GM18520 (cell line): ENCODE results near the gene CNPY1.

ENCODE experiments used
- ATAC-seq: cut with Tn5 transposase; IDR thresholded peaks from one replicate; pipeline ENCODE4 v1.9.1; 2021; ENCODE audit not compliant: unreplicated experiment

Gene CNPY1

GRCh38 chr7:155468785-155469148, 77.6 kb downstream of the CNPY1 start:
- ATAC-seq = no peak

GRCh38 chr7:155467846-155468784, 78.2 kb downstream of the CNPY1 start:
- no peak for ATAC-seq

- ATAC-seq = no peak
These were observed 79.3 kb downstream of the CNPY1 start for GRCh38 chr7:155466814-155467733.

- ATAC-seq = no peak
These were observed 80.1 kb downstream of the CNPY1 start for GRCh38 chr7:155466142-155466813.

GRCh38 chr7:155465761-155466141, 80.6 kb downstream of the CNPY1 start:
- no peak for ATAC-seq

GRCh38 chr7:155464948-155465739, 81.2 kb downstream of the CNPY1 start:
- ATAC-seq = no peak

- no peak for ATAC-seq
These were observed 82.2 kb downstream of the CNPY1 start for GRCh38 chr7:155464183-155464582.

GRCh38 chr7:155463114-155463811, 83.1 kb downstream of the CNPY1 start:
- no peak for ATAC-seq

- ATAC-seq = no peak
These were observed 84.1 kb downstream of the CNPY1 start for GRCh38 chr7:155462163-155462735.

- no peak for ATAC-seq
These were observed 84.7 kb downstream of the CNPY1 start for GRCh38 chr7:155461631-155462030.

- ATAC-seq = no peak
These were observed 85.3 kb downstream of the CNPY1 start for GRCh38 chr7:155460926-155461613.

- ATAC-seq = no peak
These were observed 86.5 kb downstream of the CNPY1 start for GRCh38 chr7:155459700-155460461.

- ATAC-seq = no peak
These were observed 87.3 kb downstream of the CNPY1 start for GRCh38 chr7:155458878-155459699.

- no peak for ATAC-seq
These were observed 88.1 kb downstream of the CNPY1 start, which contains the start of gene EN2 for GRCh38 chr7:155458111-155458877. EN2 (plus strand) TSS chr7:155458129; CDS start chr7:155458378, 249 bp downstream.

- no peak for ATAC-seq
These were observed 88.7 kb downstream of the CNPY1 start for GRCh38 chr7:155457544-155458110.
